ENCODE data around the gene ARHGEF28.

DNA sequence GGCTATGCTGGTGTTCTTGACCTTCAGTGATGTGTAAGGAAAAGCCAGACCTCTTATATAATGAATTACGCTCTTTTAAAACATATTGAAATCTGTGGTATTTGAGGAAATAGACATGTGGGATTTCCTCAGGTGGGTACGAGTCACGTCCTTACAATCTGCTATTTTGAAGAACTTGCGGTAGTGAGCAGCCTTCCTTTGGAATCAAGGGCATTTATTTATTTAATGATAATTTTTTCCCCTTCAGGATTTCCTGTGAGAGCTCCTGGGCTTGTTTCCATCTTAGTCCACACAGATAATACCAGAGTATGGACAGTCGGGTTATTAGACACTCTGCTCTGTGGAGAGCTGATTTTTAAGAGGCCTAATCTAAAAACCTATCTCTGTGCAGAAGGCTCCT, 167.9 kb downstream of the ARHGEF28 start:
- TF ChIP-seq, protein P1, sequence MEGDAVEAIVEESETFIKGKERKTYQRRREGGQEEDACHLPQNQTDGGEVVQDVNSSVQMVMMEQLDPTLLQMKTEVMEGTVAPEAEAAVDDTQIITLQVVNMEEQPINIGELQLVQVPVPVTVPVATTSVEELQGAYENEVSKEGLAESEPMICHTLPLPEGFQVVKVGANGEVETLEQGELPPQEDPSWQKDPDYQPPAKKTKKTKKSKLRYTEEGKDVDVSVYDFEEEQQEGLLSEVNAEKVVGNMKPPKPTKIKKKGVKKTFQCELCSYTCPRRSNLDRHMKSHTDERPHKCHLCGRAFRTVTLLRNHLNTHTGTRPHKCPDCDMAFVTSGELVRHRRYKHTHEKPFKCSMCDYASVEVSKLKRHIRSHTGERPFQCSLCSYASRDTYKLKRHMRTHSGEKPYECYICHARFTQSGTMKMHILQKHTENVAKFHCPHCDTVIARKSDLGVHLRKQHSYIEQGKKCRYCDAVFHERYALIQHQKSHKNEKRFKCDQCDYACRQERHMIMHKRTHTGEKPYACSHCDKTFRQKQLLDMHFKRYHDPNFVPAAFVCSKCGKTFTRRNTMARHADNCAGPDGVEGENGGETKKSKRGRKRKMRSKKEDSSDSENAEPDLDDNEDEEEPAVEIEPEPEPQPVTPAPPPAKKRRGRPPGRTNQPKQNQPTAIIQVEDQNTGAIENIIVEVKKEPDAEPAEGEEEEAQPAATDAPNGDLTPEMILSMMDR (conservative IDR thresholded peaks at IDR 0.05; ENCODE audit: low read depth, low read length), result no peak
- TF ChIP-seq CEBPB (IDR thresholded peaks at IDR 0.05; ENCODE audit: low read depth, low read length), result no peak
- no peak for TF ChIP-seq RAD21 (IDR thresholded peaks at IDR 0.05; ENCODE audit: low read length)
- no peak for TF ChIP-seq BHLHE40 (IDR thresholded peaks at IDR 0.05; ENCODE audit: low read depth, low read length)
